Measurements from ENCODE around the gene ARHGAP28. TPM values are rescaled to one million over a fixed set of nuclear protein-coding genes. Genes with fewer than 3 reads are reported as not detected.

Gene ARHGAP28
- total and polyA plus RNA-seq, 10 of the 15 experiments (the other 5 are each of a cell fraction or from before 2014, with no cell fraction given): not detected

GRCh38 chr18:6797171-6797570 is 67.7 kb downstream of the ARHGAP28 start:
- WGBS (ENCODE audit: insufficient coverage, insufficient replicate concordance, low lambda C conversion rate, missing lambda C conversion rate): 65% methylated on average over 5 of the region's 5 CpGs
- Histone ChIP-seq H4K20me1 (ENCODE audit: control insufficient read depth, insufficient read depth) (no peaks in the 10 kb centered on the region), H3K27me3 (replicated peaks in 1 of 2; ENCODE audit: control insufficient read depth in 2 of 2, insufficient read depth in 2 of 2, low read length in 1 of 2) (no peaks in the 10 kb centered on the region), H3K36me3 (ENCODE audit: control insufficient read depth in 2 of 2, insufficient read depth in 2 of 2, low read length in 1 of 2) (no peaks in the 10 kb centered on the region), H3K9ac (ENCODE audit: control insufficient read depth, insufficient read depth, low read length) (no peak overlapping the region), H2AFZ (ENCODE audit: control insufficient read depth, low read depth, low read length) (no peak overlapping the region), H3K4me2 (ENCODE audit: control insufficient read depth, insufficient read depth) (no peak overlapping the region), H3K27ac (ENCODE audit: control insufficient read depth, insufficient read depth) (no peak overlapping the region), H3K4me3 (no peak overlapping the region), H3K4me1 (ENCODE audit: control insufficient read depth, insufficient read depth, low read length) (no peaks in the 10 kb centered on the region), H3K9me3 (replicated peaks; ENCODE audit: control insufficient read depth, insufficient read depth, low read length) (no peaks in the 10 kb centered on the region), H3K79me2 (ENCODE audit: control insufficient read depth, insufficient read depth, low read length) (no peaks in the 10 kb centered on the region)
- FAIRE-seq: no peak
- in situ Hi-C loops (cut with MboI) (no loop called here), intact Hi-C loops (cut with micrococcal nuclease; ENCODE audit: unreplicated experiment) (no loop called here)
- POLR2A ChIA-PET: no interaction called here
- SMC1A ChIA-PET (ENCODE audit: uncharacterized antibody, unreplicated experiment): no interaction called here
- no peak for DNase-seq (ENCODE audit: low read depth, low spot score)
- no peak for TF ChIP-seq ASH2L (IDR thresholded peaks at IDR 0.05; ENCODE audit: borderline replicate concordance, low read depth)
- TF ChIP-seq YY1 (IDR thresholded peaks at IDR 0.05; ENCODE audit: low read depth, low read length): no peak
- no peak for TF ChIP-seq EED (IDR thresholded peaks at IDR 0.05; ENCODE audit: low read depth)
- TF ChIP-seq RFX5 (IDR thresholded peaks at IDR 0.05; ENCODE audit: low read depth, low read length): no peak
- no peak for TF ChIP-seq MTA3 (IDR thresholded peaks at IDR 0.05; ENCODE audit: borderline replicate concordance, low read length)
- TF ChIP-seq SUZ12 (IDR thresholded peaks at IDR 0.05; ENCODE audit: unreplicated experiment): no peak
- no peak for TF ChIP-seq NFIC (IDR thresholded peaks at IDR 0.05; ENCODE audit: low read depth, low read length)
- no peak for TF ChIP-seq YBX1 (IDR thresholded peaks at IDR 0.05)
- TF ChIP-seq MLLT1 (IDR thresholded peaks at IDR 0.05): no peak
- no peak for TF ChIP-seq ZBTB11 (CRISPR knock-in tag; IDR thresholded peaks at IDR 0.05)
- no peak for TF ChIP-seq ZBTB4 (CRISPR knock-in tag; IDR thresholded peaks at IDR 0.05)
- TF ChIP-seq SP1 (IDR thresholded peaks at IDR 0.05; ENCODE audit: low read depth, low read length): no peak
- RAD21 ChIA-PET (ENCODE audit: unreplicated experiment): no interaction called here
- no peak for ATAC-seq
- BruUV-seq (replicated peaks): no TSS peak
- CTCF ChIA-PET: no interaction called here
